ENCODE results near the gene DUS2. TPM values are rescaled to one million over a fixed set of nuclear protein-coding genes. Genes with fewer than 3 reads are reported as not detected.

DUS2 gene
- polyA plus RNA-seq, 1 donor (not counting 4 experiments of a cell fraction or from before 2014, with no cell fraction given) = 22.9 TPM

DNA sequence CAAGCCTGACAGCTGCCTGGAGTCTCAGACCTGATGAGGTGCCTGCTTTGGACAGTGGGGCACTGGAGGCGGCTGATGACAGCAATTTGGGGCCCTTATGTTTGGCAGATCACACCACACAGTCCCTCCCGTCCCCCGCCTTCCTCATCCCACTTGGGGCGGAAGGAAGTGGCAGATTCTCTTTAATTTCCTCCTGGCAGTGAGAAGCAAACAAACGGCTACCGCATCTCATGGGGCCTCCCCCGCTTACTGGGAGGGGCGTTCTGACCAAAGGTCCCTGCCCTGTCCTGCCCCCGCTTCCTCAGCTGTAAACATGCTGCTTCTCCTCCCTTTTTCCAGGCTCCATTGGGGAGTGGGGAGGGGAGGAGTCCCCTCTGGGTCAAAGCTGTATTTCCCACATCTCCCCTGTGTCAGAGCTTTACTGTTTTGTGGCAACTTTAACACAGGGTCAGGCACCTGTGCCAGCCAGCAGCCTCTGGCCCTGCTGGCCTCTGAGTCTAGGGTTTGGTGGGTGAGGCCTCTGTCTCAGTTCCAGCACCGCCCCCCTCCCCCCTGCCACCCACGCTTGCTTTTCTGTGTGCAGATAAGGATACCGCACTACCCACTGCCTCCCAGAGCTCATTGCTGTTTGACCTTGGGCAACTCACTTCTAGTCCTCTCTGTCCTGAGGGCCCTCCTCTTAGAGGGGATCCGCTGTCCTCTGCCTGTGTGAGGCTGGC is 56.7 kb downstream of the DUS2 start:
- H2AFZ ChIP-seq (ENCODE audit: control insufficient read depth, low read length) = no peak overlapping the region
- FAIRE-seq (no peak), DNase-seq (ENCODE audit: low read depth, low spot score) (no peak)
- no peak overlapping the region for H3K9ac ChIP-seq (ENCODE audit: control insufficient read depth, extremely low read depth, insufficient read depth, low read length)
- no peaks in the 10 kb centered on the region for H3K79me2 ChIP-seq (ENCODE audit: control insufficient read depth, insufficient read depth, low read length)
- H4K20me1 ChIP-seq (ENCODE audit: control insufficient read depth, extremely low read depth, insufficient read depth, low read length) = no peaks in the 10 kb centered on the region
- H3K9me1 ChIP-seq (ENCODE audit: control insufficient read depth, extremely low read depth, insufficient read depth, low read length) = no peaks in the 10 kb centered on the region
- peaks cover 7% of the 10 kb centered on the region for H3K4me1 ChIP-seq (ENCODE audit: control insufficient read depth, extremely low read depth, insufficient read depth, low read length)
- H3K36me3 ChIP-seq (ENCODE audit: control insufficient read depth in 2 of 2, extremely low read depth in 1 of 2, insufficient read depth in 2 of 2, low read length in 2 of 2) = peaks cover 37 to 40% of the 10 kb centered on the region in 2 experiments
- dilution Hi-C loops (cut with MboI; ENCODE audit: extremely low pct_ligation_motif_present, low sequenced_read_pairs) = no loop called here
- no peaks in the 10 kb centered on the region for H3K9me3 ChIP-seq (ENCODE audit: control insufficient read depth, low read depth, low read length)
- no peaks in the 10 kb centered on the region for H3K27me3 ChIP-seq (ENCODE audit: control insufficient read depth, extremely low read depth, insufficient read depth, low read length)
- no peak overlapping the region for H3K4me3 ChIP-seq (ENCODE audit: control insufficient read depth in 2 of 3, extremely low read depth in 1 of 3, insufficient read depth in 2 of 3, low read depth in 1 of 3, low read length in 3 of 3)
- no peak overlapping the region for H3K4me2 ChIP-seq (ENCODE audit: control insufficient read depth, extremely low read depth, insufficient read depth, low read depth, low read length)
- TF ChIP-seq EZH2 (IDR thresholded peaks at IDR 0.05; ENCODE audit: low read length) = no peak
- TF ChIP-seq, protein P1, sequence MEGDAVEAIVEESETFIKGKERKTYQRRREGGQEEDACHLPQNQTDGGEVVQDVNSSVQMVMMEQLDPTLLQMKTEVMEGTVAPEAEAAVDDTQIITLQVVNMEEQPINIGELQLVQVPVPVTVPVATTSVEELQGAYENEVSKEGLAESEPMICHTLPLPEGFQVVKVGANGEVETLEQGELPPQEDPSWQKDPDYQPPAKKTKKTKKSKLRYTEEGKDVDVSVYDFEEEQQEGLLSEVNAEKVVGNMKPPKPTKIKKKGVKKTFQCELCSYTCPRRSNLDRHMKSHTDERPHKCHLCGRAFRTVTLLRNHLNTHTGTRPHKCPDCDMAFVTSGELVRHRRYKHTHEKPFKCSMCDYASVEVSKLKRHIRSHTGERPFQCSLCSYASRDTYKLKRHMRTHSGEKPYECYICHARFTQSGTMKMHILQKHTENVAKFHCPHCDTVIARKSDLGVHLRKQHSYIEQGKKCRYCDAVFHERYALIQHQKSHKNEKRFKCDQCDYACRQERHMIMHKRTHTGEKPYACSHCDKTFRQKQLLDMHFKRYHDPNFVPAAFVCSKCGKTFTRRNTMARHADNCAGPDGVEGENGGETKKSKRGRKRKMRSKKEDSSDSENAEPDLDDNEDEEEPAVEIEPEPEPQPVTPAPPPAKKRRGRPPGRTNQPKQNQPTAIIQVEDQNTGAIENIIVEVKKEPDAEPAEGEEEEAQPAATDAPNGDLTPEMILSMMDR (optimal IDR thresholded peaks at IDR 0.05 in 1 of 3, IDR thresholded peaks at IDR 0.05 in 1 of 3, conservative IDR thresholded peaks at IDR 0.05 in 1 of 3; ENCODE audit: extremely low read depth in 1 of 3, insufficient read depth in 2 of 3, low read length in 3 of 3) = no peak
- H3K27ac ChIP-seq (ENCODE audit: control insufficient read depth, insufficient read depth, low read length) = no peak overlapping the region

DNA sequence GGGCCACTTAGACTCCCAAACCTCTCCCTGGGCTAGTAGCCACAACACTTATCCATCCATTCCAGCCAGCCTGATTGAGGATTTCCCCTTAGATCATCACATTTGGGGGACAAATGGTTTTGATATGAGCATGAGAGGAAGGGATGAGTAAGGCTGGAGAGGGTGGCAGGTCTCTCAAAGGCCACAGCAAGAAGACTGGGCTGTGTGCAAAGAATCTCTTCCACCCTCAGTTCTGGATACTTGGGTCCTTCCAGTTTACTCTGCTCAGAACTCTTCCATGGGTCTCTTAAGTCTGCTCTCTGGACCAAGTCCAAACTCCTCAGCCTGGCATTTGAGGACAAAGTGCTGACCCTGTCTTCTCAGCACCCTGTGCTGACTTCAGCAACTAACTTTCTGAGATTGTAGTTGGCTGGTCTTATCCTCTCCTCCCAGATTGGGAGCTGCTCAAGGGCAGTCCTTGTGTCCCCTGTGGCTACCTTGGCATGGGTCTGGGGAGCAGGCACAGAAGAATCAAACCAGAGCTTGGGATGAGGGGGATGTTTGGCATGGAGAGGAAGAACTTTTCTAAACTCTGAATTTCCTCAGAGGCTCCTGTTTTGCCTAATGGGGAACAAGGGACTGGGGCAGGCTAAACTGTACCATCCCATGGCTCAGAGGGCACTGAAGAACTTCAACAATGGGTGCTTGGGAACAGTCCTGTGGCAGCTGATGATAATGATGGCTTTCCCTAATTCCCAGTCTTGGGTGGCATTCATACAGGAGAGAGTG is 59.0 kb downstream of the DUS2 start:
- H3K36me3 ChIP-seq (ENCODE audit: control insufficient read depth in 2 of 2, extremely low read depth in 1 of 2, insufficient read depth in 2 of 2, low read length in 2 of 2) = peaks cover 20 to 21% of the 10 kb centered on the region in 2 experiments
- H3K79me2 ChIP-seq (ENCODE audit: control insufficient read depth, insufficient read depth, low read length) = peaks cover 15% of the 10 kb centered on the region
- dilution Hi-C loops (cut with MboI; ENCODE audit: extremely low pct_ligation_motif_present, low sequenced_read_pairs) = no loop called here
- DNase-seq (ENCODE audit: low read depth, low spot score) (no peak), FAIRE-seq (no peak)
- H3K27me3 ChIP-seq (ENCODE audit: control insufficient read depth, extremely low read depth, insufficient read depth, low read length) = no peaks in the 10 kb centered on the region
- H3K9me1 ChIP-seq (ENCODE audit: control insufficient read depth, extremely low read depth, insufficient read depth, low read length) = no peaks in the 10 kb centered on the region
- H3K4me2 ChIP-seq (ENCODE audit: control insufficient read depth, extremely low read depth, insufficient read depth, low read depth, low read length) = no peak overlapping the region
- H4K20me1 ChIP-seq (ENCODE audit: control insufficient read depth, extremely low read depth, insufficient read depth, low read length) = no peaks in the 10 kb centered on the region
- H3K9ac ChIP-seq (ENCODE audit: control insufficient read depth, extremely low read depth, insufficient read depth, low read length) = no peak overlapping the region
- H2AFZ ChIP-seq (ENCODE audit: control insufficient read depth, low read length) = no peak overlapping the region
- H3K9me3 ChIP-seq (ENCODE audit: control insufficient read depth, low read depth, low read length) = no peaks in the 10 kb centered on the region
- TF ChIP-seq EZH2 (IDR thresholded peaks at IDR 0.05; ENCODE audit: low read length) = no peak
- TF ChIP-seq, protein P1 (optimal IDR thresholded peaks at IDR 0.05 in 1 of 3, IDR thresholded peaks at IDR 0.05 in 1 of 3, conservative IDR thresholded peaks at IDR 0.05 in 1 of 3; ENCODE audit: extremely low read depth in 1 of 3, insufficient read depth in 2 of 3, low read length in 3 of 3) = no peak
- no peak overlapping the region for H3K4me3 ChIP-seq (ENCODE audit: control insufficient read depth in 2 of 3, extremely low read depth in 1 of 3, insufficient read depth in 2 of 3, low read depth in 1 of 3, low read length in 3 of 3)
- peaks cover 9% of the 10 kb centered on the region for H3K4me1 ChIP-seq (ENCODE audit: control insufficient read depth, extremely low read depth, insufficient read depth, low read length)
- H3K27ac ChIP-seq (ENCODE audit: control insufficient read depth, insufficient read depth, low read length) = no peak overlapping the region
